DOHH2 (cell line): Measurements from ENCODE around the gene BBS2.

Experiments used
- CTCF ChIP-seq: fragments of 200-600 bp; sonication (generic); IDR thresholded peaks from one replicate; pipeline ENCODE4 v1.5.1; 2014; ENCODE audit warnings: antibody characterized with exemption, mild to moderate bottlenecking, low read depth, low read length; ENCODE audit not compliant: poor library complexity, severe bottlenecking
- EZH2phosphoT487 ChIP-seq: fragments of 200-600 bp; sonication (generic); IDR thresholded peaks from 2 replicates; pipeline ENCODE4 v1.6.1; 2017; ENCODE audit warnings: borderline replicate concordance, mild to moderate bottlenecking, antibody characterized with exemption, low read length, moderate library complexity, mixed read lengths

GRCh38 chr16:56525236-56525635, 5.4 kb upstream of the BBS2 start:
- TF ChIP-seq CTCF (no peak), EZH2phosphoT487 (no peak)
